NT2/D1 (cell line): ENCODE measurements around the gene DIP2C.

ENCODE experiments used
- SUZ12 ChIP-seq: IDR thresholded peaks from 2 replicates; pipeline ENCODE4 v1.6.1; 2011; ENCODE audit not compliant: insufficient read length, insufficient read depth; ENCODE audit errors: extremely low read depth
- YY1 ChIP-seq: IDR thresholded peaks from 2 replicates; pipeline ENCODE4 v1.6.1; 2011; ENCODE audit not compliant: insufficient read length, insufficient read depth
- ZNF274 ChIP-seq: IDR thresholded peaks from 2 replicates; pipeline ENCODE4 v1.6.1; 2011; ENCODE audit warnings: mild to moderate bottlenecking, low read depth, low read length

DNA sequence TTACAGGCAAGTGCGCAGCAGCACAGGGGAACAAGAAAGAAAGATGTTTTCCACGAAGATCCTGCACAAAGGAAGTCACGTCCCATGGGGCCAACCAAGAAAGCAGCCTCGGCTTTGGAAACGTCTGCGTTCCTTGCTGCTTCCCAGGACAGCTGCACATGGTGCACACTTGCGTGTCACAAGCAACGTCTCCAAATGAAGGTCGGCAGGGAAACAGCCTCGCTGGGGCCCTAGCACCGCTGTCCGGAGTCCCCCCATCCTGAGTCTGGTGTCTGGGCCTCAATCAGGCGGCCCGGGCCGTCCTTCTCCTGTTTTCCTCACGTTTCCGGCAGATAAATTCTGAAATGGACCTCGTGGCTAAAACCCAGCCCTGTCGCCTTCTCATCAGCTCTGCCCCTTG, 206.2 kb downstream of the DIP2C start:
- TF ChIP-seq ZNF274 (no peak), SUZ12 (no peak), YY1 (no peak)
